Inflammatory macrophage treated with lipopolysaccharide for 4 hours (primary cell): ENCODE data around the gene NRAP.

Experiments
- DNase-seq: peaks from one replicate; pipeline ENCODE4 v3.0.0-alpha.2; 2020

NRAP gene

GRCh38 chr10:113557903-113558321 lies 105.9 kb downstream of the NRAP start:
- no peak for DNase-seq

- DNase-seq = peak; percentile 27
Observed at GRCh38 chr10:113557424-113557862, 106.4 kb downstream of the NRAP start.

- DNase-seq = no peak
Observed at GRCh38 chr10:113555751-113556150, 108.1 kb downstream of the NRAP start.

GRCh38 chr10:113555245-113555644 lies 108.6 kb downstream of the NRAP start:
- no peak for DNase-seq

GRCh38 chr10:113554214-113554613 lies 109.6 kb downstream of the NRAP start:
- no peak for DNase-seq

GRCh38 chr10:113553149-113553548 lies 110.7 kb downstream of the NRAP start:
- DNase-seq = no peak

GRCh38 chr10:113552701-113553100 lies 111.1 kb downstream of the NRAP start, which contains the start of gene HABP2:
HABP2 (plus strand) TSS chr10:113553053; CDS start chr10:113553122, 69 bp downstream.
- DNase-seq = no peak

- DNase-seq = no peak
Observed at GRCh38 chr10:113552014-113552413, 111.8 kb downstream of the NRAP start.

- DNase-seq = peak; percentile 30
Observed at GRCh38 chr10:113550365-113550764, 113.5 kb downstream of the NRAP start.

GRCh38 chr10:113549856-113550255 lies 114.0 kb downstream of the NRAP start:
- no peak for DNase-seq

- no peak for DNase-seq
Observed at GRCh38 chr10:113547426-113547825, 116.4 kb downstream of the NRAP start.

GRCh38 chr10:113544392-113544791 lies 119.4 kb downstream of the NRAP start:
- no peak for DNase-seq

GRCh38 chr10:113543107-113543955 lies 120.5 kb downstream of the NRAP start:
- no peak for DNase-seq

GRCh38 chr10:113541549-113541927 lies 122.3 kb downstream of the NRAP start:
- DNase-seq = no peak

GRCh38 chr10:113540845-113541548 lies 122.8 kb downstream of the NRAP start:
- DNase-seq = no peak

- peak; percentile 67 for DNase-seq
Observed at GRCh38 chr10:113539789-113540188, 124.1 kb downstream of the NRAP start.
